ENCODE measurements around the gene CHADL.

DNA sequence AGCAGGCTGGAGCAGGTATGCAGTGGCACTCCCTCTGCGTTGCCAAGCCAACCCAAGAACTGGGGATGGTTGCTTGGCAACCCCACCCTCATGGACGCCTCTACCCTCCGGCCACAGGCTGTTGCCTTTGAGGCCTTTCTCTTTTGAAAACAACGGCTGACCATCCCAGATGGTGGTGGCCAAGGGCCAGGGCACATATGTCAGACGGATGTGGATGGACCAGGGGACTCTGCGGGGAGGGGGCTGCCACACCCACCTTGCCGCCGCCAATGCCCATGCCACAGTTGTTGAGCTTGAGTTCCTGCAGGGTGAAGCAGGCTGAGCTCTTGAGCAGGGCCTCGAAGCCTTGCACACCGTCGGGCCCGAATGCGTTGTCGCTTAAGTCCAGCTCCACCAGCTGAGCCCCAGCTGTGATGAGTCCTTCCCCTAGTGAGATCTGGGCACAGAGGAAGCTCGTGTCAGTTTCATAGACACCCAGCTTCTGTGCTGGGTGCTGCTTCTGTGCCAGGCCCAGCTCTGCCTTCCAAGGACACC, 23.7 kb upstream of the CHADL start:
- TF ChIP-seq, protein P1, sequence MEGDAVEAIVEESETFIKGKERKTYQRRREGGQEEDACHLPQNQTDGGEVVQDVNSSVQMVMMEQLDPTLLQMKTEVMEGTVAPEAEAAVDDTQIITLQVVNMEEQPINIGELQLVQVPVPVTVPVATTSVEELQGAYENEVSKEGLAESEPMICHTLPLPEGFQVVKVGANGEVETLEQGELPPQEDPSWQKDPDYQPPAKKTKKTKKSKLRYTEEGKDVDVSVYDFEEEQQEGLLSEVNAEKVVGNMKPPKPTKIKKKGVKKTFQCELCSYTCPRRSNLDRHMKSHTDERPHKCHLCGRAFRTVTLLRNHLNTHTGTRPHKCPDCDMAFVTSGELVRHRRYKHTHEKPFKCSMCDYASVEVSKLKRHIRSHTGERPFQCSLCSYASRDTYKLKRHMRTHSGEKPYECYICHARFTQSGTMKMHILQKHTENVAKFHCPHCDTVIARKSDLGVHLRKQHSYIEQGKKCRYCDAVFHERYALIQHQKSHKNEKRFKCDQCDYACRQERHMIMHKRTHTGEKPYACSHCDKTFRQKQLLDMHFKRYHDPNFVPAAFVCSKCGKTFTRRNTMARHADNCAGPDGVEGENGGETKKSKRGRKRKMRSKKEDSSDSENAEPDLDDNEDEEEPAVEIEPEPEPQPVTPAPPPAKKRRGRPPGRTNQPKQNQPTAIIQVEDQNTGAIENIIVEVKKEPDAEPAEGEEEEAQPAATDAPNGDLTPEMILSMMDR (IDR thresholded peaks at IDR 0.05), result no peak
- TF ChIP-seq POLR2A (IDR thresholded peaks at IDR 0.05), result no peak
